Uterus (tissue), 2 donors: ENCODE measurements around the gene TJP2.

Source experiments
- CTCF ChIP-seq, 4 experiments: fragments of 200-600 bp in 2 of 4; fragments of 450-650 bp in 2 of 4; sonication (generic) in 2 of 4; IDR thresholded peaks; one replicate each; pipeline ENCODE4 v1.5.1; 2016 to 2019; ENCODE audit warnings: antibody characterized with exemption in 4 of 4, mild to moderate bottlenecking in 2 of 4, moderate library complexity in 1 of 4
- POLR2A ChIP-seq, 2 donors: fragments of 450-650 bp; IDR thresholded peaks; one replicate each; pipeline ENCODE4 v1.6.1; 2016; ENCODE audit warnings: antibody characterized with exemption in 2 of 2, mild to moderate bottlenecking in 1 of 2, moderate library complexity in 1 of 2

DNA sequence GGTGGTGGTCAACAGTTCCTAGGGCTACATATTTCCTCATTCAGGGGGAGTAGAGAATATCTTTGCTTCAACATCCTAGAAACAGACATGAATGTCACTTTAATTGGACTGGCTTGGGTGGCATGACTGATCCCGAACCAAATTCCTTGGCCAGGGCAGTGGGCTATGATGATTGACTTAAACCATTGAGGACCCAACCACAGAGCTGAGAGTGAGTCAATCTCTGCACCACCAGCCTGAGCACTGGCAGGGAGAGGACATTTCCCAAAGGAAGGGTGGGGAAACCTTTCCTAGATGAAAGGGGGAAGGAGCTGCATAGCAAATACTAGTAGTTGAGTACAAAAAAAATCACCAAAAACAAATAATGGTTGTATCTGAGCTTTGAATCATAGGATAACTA lies 98.1 kb downstream of the TJP2 start:
- TF ChIP-seq CTCF (IDR thresholded peaks at IDR 0.05) (no peak), POLR2A (IDR thresholded peaks at IDR 0.05) (no peak)
